ENCODE results near the gene TRAF7.

DNA sequence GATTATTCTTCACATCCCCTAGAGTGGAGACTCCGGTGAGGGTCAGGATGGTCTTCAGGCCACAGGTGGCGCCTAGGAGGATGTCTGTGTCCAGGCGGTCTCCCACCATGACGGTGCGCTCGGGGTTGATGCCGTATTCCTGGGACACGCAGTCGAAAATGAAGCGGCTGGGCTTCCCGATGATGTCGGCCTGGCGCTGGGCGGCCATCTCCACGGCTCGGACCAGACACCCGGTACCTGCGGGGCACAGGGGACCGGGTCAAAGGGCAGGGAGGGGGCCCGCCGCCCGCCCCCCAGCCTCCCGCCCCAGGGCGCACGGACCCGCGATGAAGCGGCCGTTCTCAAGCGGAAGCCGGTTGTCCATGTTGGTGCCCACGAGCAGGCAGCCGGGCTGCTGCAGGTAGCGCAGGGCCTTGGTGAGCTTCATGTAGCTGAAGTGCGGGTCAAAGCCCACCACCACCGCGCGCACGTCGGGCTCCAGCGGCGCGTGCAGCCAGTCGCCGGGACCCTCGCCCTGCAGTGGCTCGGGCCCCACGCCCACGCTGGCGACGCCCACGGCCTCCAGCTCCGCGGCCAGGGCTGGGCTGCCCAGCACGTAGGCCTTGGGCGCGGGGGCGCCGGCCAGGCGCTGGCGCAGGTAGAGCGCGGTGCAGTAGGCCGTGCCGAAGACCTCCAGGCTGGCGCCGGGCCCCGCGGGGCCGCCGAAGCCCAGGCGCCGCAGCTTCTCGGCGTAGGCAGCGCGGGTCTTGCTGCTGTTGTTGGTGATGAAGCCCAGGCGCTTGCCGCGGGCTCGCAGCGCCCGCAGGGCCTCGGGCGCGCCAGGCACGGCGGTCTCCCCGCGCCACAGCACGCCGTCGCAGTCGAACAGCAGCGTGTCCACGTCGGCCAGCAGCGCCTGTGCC is 58.5 kb downstream of the TRAF7 start:
- no peak for TF ChIP-seq CTCF (conservative IDR thresholded peaks at IDR 0.05; ENCODE audit: low read length)
- TF ChIP-seq EZH2phosphoT487 (IDR thresholded peaks at IDR 0.05; ENCODE audit: borderline replicate concordance, low read depth, low read length), result no peak
